ENCODE data around the gene RBFOX1. TPM values are rescaled to one million over a fixed set of nuclear protein-coding genes. Genes with fewer than 3 reads are reported as not detected.

The RBFOX1 gene
- total RNA-seq, 1 experiment from 2014 or later, result not detected

- H3K36me3 ChIP-seq, result no peaks in the 10 kb centered on the region
- DNase-seq, result no peak
- no peaks in the 10 kb centered on the region for H3K9me3 ChIP-seq
- H3K27me3 ChIP-seq, result no peaks in the 10 kb centered on the region
- no peak overlapping the region for H3K4me3 ChIP-seq
Measured at GRCh38 chr16:7382521-7382920, 49.9 kb downstream of the RBFOX1 start.

- Histone ChIP-seq H3K9me3 (no peaks in the 10 kb centered on the region), H3K27me3 (no peaks in the 10 kb centered on the region), H3K36me3 (no peaks in the 10 kb centered on the region), H3K4me3 (no peak overlapping the region)
- DNase-seq, result no peak
Measured at GRCh38 chr16:7390974-7391373, 58.3 kb downstream of the RBFOX1 start.

DNA sequence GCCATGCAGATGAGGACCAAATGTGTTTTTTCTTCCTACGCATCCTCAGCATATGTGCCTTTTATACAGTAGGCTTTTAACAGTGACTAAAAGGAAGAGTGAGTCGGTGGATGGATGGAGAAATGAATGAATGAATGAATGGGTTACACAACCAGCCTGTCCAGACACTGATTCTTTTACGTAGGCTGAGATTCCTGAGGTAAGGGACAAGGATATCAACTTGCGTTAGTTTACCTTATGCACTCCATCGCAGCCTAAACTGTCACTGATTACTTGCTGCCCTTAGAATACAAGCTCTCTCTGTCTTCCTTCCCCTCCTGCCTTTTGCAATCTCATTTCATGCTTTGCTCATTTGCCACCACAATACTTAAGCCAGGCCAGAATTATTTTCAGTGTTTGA lies 59.0 kb downstream of the RBFOX1 start:
- 0 out of 2 replicates have a peak, but pooled peaks cover under 1% of the 10 kb centered on the region for H3K27me3 ChIP-seq
- no peaks in the 10 kb centered on the region for H3K9me3 ChIP-seq
- no peaks in the 10 kb centered on the region for H3K36me3 ChIP-seq
- no peak for DNase-seq
- H3K4me3 ChIP-seq, result no peak overlapping the region

GRCh38 chr16:7392206-7392605 lies 59.6 kb downstream of the RBFOX1 start:
- no peaks in the 10 kb centered on the region for H3K9me3 ChIP-seq
- no peaks in the 10 kb centered on the region for H3K36me3 ChIP-seq

GRCh38 chr16:7393680-7394079 lies 61.0 kb downstream of the RBFOX1 start:
- H3K36me3 ChIP-seq, result no peaks in the 10 kb centered on the region
- no peak for DNase-seq
- no peaks in the 10 kb centered on the region for H3K9me3 ChIP-seq
- H3K27me3 ChIP-seq, result 0 out of 2 replicates have a peak, but pooled peaks cover 4% of the 10 kb centered on the region
- H3K4me3 ChIP-seq, result no peak overlapping the region

More at GRCh38 chr16:7392206-7392605, 59.6 kb downstream of the RBFOX1 start:
- no peak for DNase-seq
- no peak overlapping the region for H3K4me3 ChIP-seq
- 0 out of 2 replicates have a peak, but pooled peaks cover 4% of the 10 kb centered on the region for H3K27me3 ChIP-seq

DNA sequence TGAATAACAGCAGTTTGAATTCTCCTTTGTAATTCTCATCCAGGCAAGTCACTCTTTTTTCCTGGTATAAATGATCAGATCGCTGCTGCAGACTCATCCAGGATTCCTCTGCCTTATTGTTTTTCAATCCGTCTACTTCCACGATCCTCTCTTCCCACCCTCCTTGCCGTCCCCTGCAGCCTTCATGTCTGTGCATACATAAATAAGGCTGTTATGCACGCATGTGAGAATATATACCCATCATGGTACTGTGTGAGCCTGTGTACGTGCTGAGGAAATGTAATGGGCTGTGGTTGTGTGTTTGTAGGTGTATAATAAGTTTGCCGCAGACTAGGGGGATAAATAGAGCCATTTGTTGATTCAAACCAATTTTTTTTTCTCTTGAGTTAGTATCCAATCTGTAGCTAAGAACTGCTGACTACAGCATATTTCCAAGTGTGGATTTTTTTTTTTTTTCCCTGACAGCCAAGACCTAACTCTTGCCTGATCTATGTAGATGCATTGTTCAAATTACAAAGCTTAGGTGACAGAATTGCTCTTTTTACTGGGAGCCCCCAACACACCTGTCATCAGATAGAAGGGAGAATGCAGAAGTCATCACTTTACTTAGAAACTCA lies 62.2 kb downstream of the RBFOX1 start:
- DNase-seq, result no peak
- Histone ChIP-seq H3K4me3 (no peak overlapping the region), H3K9me3 (no peaks in the 10 kb centered on the region), H3K27me3 (0 out of 2 replicates have a peak, but pooled peaks cover 4% of the 10 kb centered on the region), H3K36me3 (no peaks in the 10 kb centered on the region)

DNA sequence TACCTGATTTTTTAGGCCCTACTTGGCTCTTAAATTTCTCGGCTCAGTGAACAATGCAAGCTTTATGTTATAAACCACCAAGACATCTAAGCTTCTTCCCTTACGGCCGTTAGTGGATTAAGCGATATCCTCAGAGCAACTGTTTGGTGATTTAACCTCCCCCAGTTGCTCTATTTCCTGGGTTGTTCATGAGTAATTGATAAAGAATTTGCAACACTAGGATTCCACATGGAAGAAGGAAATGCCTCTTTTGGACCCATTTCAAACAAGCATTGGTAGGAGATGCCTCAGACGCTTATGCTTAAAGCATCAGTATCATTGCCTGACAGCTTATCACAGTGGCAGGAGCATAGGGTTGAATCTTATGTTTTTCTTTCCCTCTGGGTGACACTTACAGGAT lies 65.3 kb downstream of the RBFOX1 start:
- Histone ChIP-seq H3K27me3 (0 out of 2 replicates have a peak, but pooled peaks cover 4% of the 10 kb centered on the region), H3K9me3 (no peaks in the 10 kb centered on the region), H3K36me3 (no peaks in the 10 kb centered on the region), H3K4me3 (no peak overlapping the region)
- no peak for DNase-seq

DNA sequence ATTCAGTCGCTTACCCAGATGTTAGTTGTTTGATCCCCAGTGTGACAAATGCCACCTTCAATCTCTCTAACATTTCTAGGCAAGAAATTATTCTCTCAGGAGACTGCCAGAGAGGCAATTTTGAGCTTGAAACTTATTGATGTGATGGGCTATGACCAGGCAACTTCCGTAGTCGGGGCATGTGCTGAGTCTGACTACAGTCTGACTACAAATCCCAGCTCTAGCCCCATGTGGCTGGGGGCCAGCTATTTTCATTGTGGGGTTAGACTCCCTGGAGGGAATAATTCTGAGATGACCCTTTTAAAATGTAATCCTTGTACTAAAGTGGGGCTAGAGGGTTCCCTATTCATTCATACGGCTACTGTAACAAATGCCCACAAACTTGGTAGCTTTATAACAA lies 65.9 kb downstream of the RBFOX1 start:
- H3K9me3 ChIP-seq, result no peaks in the 10 kb centered on the region
- 0 out of 2 replicates have a peak, but pooled peaks cover 4% of the 10 kb centered on the region for H3K27me3 ChIP-seq
- DNase-seq, result no peak
- H3K4me3 ChIP-seq, result no peak overlapping the region
- H3K36me3 ChIP-seq, result no peaks in the 10 kb centered on the region

DNA sequence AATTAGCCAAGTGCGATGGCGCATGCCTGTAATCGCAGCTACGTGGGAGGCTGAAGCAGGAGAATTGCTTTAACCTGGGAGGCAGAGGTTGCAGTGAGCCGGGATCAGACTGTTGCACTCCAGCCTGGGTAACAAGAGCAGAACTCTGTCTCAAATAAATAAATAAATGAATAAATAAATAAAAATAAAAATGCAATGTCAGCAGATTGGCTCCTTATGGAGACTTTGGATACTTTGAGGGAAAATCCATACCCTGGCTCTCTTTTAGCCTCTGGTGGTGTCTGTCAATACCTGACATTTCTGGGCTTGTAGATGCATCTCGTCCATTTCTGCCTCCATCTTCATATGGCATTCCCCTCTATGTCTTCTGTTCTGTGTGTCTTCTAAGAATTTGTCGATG lies 66.7 kb downstream of the RBFOX1 start:
- 0 out of 2 replicates have a peak, but pooled peaks cover 4% of the 10 kb centered on the region for H3K27me3 ChIP-seq
- no peak for DNase-seq
- no peaks in the 10 kb centered on the region for H3K9me3 ChIP-seq
- no peaks in the 10 kb centered on the region for H3K36me3 ChIP-seq
- no peak overlapping the region for H3K4me3 ChIP-seq

- H3K4me3 ChIP-seq, result no peak overlapping the region
- H3K9me3 ChIP-seq, result no peaks in the 10 kb centered on the region
- no peaks in the 10 kb centered on the region for H3K36me3 ChIP-seq
- DNase-seq, result no peak
- 0 out of 2 replicates have a peak, but pooled peaks cover 4% of the 10 kb centered on the region for H3K27me3 ChIP-seq
Measured at GRCh38 chr16:7400117-7400890, 67.7 kb downstream of the RBFOX1 start.

- no peaks in the 10 kb centered on the region for H3K36me3 ChIP-seq
- H3K4me3 ChIP-seq, result no peak overlapping the region
- peaks cover 4% of the 10 kb centered on the region; the same call in 1 of the 2 replicates for H3K27me3 ChIP-seq
- H3K9me3 ChIP-seq, result no peaks in the 10 kb centered on the region
- DNase-seq, result no peak
Measured at GRCh38 chr16:7404217-7404616, 71.6 kb downstream of the RBFOX1 start.

GRCh38 chr16:7405166-7405565 lies 72.5 kb downstream of the RBFOX1 start:
- Histone ChIP-seq H3K27me3 (peaks cover 4% of the 10 kb centered on the region; the same call in 1 of the 2 replicates), H3K9me3 (no peaks in the 10 kb centered on the region), H3K36me3 (no peaks in the 10 kb centered on the region), H3K4me3 (no peak overlapping the region)
- DNase-seq, result peak; percentile 16

DNA sequence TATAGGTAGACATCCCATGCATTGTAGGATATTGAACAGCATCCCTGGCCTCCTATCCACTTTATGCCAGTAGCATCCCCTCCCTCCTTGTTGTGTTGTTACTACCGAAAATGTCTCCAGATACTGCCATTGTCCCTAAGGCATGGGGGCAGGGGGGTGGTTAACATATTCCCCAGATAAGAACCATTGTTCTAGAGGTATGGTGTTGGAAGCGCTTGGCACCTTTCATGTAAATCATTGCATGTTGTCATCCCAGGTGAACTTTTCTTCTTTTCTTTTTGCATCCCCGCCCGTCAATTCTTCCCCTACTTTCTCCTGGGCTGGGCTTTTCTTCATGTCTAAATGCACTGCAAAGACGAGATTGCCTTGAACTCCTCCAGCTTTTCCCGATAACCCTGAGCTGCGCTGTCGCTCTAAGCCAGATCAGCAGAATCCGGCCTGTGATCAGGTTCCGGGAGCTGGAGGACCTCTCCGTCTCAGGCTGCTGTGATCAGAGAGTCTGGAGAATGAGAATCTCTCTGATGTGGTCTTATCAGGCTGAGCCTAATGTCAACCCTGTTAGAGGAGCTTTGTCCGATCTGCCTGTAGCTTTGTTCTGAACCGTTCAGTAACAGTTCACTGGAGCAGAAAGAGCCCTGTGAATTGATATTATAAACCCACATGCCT lies 76.2 kb downstream of the RBFOX1 start:
- no peaks in the 10 kb centered on the region for H3K36me3 ChIP-seq
- H3K9me3 ChIP-seq, result no peaks in the 10 kb centered on the region
- H3K4me3 ChIP-seq, result no peak overlapping the region
- no peak for DNase-seq
- H3K27me3 ChIP-seq, result peaks cover 4% of the 10 kb centered on the region; the same call in 1 of the 2 replicates

DNA sequence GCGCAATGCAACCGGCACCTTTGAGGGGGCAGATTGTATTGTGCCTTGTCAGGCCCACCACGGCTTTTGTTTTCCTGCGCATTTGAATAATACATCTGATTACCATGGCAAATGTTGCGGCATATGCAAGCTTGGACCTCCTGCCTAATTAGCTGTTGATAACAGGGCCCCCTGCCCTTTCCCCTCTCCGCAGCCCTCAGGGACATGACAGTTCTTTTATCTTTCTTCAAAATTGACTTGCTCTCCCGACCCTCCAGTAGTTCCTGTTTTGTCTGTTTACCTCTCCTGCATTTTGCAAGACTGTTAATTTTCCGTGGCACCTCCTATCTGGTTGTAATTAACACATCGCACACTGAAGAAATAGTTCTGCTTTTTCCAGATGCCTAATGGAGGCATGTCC lies 86.8 kb downstream of the RBFOX1 start:
- no peaks in the 10 kb centered on the region; the same call in 1 of the 2 replicates for H3K27me3 ChIP-seq
- H3K36me3 ChIP-seq, result no peaks in the 10 kb centered on the region
- no peak overlapping the region for H3K4me3 ChIP-seq
- DNase-seq, result no peak
- no peaks in the 10 kb centered on the region for H3K9me3 ChIP-seq

DNA sequence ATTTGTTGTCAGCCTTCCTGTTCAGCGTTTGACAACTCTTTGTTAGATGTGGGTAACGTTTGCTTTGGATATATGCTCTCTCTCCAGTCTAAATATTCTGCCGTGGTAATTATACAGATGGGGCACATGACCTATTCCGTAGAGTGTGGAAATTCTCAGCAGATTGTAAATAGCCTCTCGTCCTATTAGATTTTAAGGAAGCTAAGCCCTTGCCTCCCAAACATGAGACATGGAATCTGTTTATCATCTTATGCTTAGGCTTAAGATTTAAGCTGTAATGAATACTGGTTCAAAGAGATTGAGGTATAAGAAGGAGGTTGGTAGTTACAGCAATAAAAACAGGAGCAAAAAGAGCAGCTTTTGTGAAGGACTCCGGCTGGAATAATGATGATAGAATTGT lies 87.4 kb downstream of the RBFOX1 start:
- Histone ChIP-seq H3K9me3 (no peaks in the 10 kb centered on the region), H3K27me3 (no peaks in the 10 kb centered on the region; the same call in 1 of the 2 replicates), H3K4me3 (no peak overlapping the region), H3K36me3 (no peaks in the 10 kb centered on the region)
- no peak for DNase-seq

- H3K36me3 ChIP-seq, result no peaks in the 10 kb centered on the region
- DNase-seq, result no peak
- H3K4me3 ChIP-seq, result no peak overlapping the region
- H3K27me3 ChIP-seq, result no peaks in the 10 kb centered on the region; the same call in 1 of the 2 replicates
- no peaks in the 10 kb centered on the region for H3K9me3 ChIP-seq
Measured at GRCh38 chr16:7420843-7421242, 88.2 kb downstream of the RBFOX1 start.

DNA sequence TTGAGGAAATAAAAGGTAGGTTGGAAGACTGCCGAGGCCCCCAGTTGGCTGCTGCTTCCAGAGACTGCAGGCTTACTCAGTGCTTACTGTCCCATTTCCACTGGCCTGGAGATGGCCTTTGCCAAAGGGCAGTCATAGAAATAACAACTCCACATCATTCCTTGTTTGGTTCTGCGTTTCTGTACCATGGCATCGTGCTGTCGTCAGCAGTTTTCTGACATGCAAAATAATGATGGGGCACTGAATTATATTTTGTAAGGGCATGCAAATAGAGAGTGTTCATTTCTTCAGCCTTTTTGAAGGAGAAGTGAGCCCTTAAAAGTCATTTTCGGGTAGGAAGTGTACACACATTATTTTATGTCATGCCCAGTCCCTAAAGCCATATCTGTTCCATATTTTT lies 88.9 kb downstream of the RBFOX1 start:
- Histone ChIP-seq H3K27me3 (no peaks in the 10 kb centered on the region; the same call in 1 of the 2 replicates), H3K9me3 (no peaks in the 10 kb centered on the region), H3K36me3 (no peaks in the 10 kb centered on the region), H3K4me3 (no peak overlapping the region)
- DNase-seq, result no peak
